Mesendoderm (in vitro differentiated cells): ENCODE results near the gene ADGRG3.
A peak's percentile ranks its signal among the peaks of the same experiment; 100 is the strongest.

Source experiments
- DNase-seq: peaks from one replicate; pipeline ENCODE4 v3.0.0; 2013
- H2AK5ac ChIP-seq: 2 replicates; pipeline ENCODE4 v1.6.1; 2013; ENCODE audit warnings: low read length, inconsistent platforms
- H2BK120ac ChIP-seq: 2 replicates; pipeline ENCODE4 v1.6.1; 2013; ENCODE audit warnings: low read depth, mild to moderate bottlenecking, low read length, moderate library complexity, mixed read lengths
- H2BK15ac ChIP-seq: replicated peaks from 2 replicates; pipeline ENCODE4 v1.6.1; 2013; ENCODE audit warnings: low read depth, mild to moderate bottlenecking, moderate library complexity
- H2BK5ac ChIP-seq: 2 replicates; pipeline ENCODE4 v1.6.1; 2013; ENCODE audit warnings: low read length, inconsistent platforms
- H3K18ac ChIP-seq: 2 replicates; pipeline ENCODE4 v1.6.1; 2013; ENCODE audit warnings: mild to moderate bottlenecking, low read length, mixed read lengths
- H3K23ac ChIP-seq: one replicate; pipeline ENCODE4 v1.6.1; 2013; ENCODE audit warnings: low read length
- H3K27ac ChIP-seq: 2 replicates; pipeline ENCODE4 v1.5.1; 2013; ENCODE audit warnings: low read depth, mild to moderate bottlenecking, inconsistent platforms, low read length, moderate library complexity
- H3K27me3 ChIP-seq: 2 replicates; pipeline ENCODE4 v1.6.1; 2013; ENCODE audit warnings: low read length, control low read depth, mild to moderate bottlenecking, inconsistent platforms; ENCODE audit not compliant: insufficient read depth, poor library complexity
- H3K36me3 ChIP-seq: 2 replicates; pipeline ENCODE4 v1.6.1; 2013; ENCODE audit warnings: low read length, inconsistent platforms; ENCODE audit not compliant: control insufficient read depth, insufficient read depth
- H3K4ac ChIP-seq: one replicate; pipeline ENCODE4 v1.6.1; 2013; ENCODE audit warnings: low read depth, mild to moderate bottlenecking, low read length, moderate library complexity
- H3K4me1 ChIP-seq: 2 replicates; pipeline ENCODE4 v1.6.1; 2013; ENCODE audit warnings: low read depth, low read length, inconsistent platforms; ENCODE audit not compliant: control insufficient read depth
- H3K4me2 ChIP-seq: 2 replicates; pipeline ENCODE4 v1.6.1; 2013; ENCODE audit warnings: low read length
- H3K4me3 ChIP-seq: 2 replicates; pipeline ENCODE4 v1.5.1; 2013; ENCODE audit warnings: mild to moderate bottlenecking, low read length
- H3K56ac ChIP-seq: one replicate; pipeline ENCODE4 v1.6.1; 2013; ENCODE audit warnings: low read length
- H3K79me1 ChIP-seq: 2 replicates; pipeline ENCODE4 v1.6.1; 2013; ENCODE audit warnings: low read length, inconsistent platforms
- H3K79me2 ChIP-seq: 2 replicates; pipeline ENCODE4 v1.6.1; 2013; ENCODE audit warnings: mild to moderate bottlenecking, low read length; ENCODE audit not compliant: control insufficient read depth, insufficient read depth
- H3K9ac ChIP-seq: 2 replicates; pipeline ENCODE4 v1.6.1; 2013; ENCODE audit warnings: low read length, inconsistent platforms
- H4K5ac ChIP-seq: one replicate; pipeline ENCODE4 v1.6.1; 2013; ENCODE audit warnings: low read length
- H4K8ac ChIP-seq: one replicate; pipeline ENCODE4 v1.6.1; 2013; ENCODE audit warnings: low read depth, mild to moderate bottlenecking, control low read depth, low read length, moderate library complexity
- WGBS: extraction: QIAGEN DNeasy Blood & Tissue Kit; methylation state at CpG from one replicate; pipeline ENCODE4 v1.1.7; 2013; ENCODE audit warnings: low lambda C conversion rate, missing lambda C conversion rate; ENCODE audit not compliant: insufficient coverage; ENCODE audit errors: extremely low coverage; 5-methylcytosine and 5-hydroxymethylcytosine counted together

The ADGRG3 gene

GRCh38 chr16:57736419-57737351 lies 68.6 kb downstream of the ADGRG3 start:
- Histone ChIP-seq H3K4me2 (peak overlapping the region; percentile 42), H4K8ac (no peak overlapping the region), H4K5ac (no peak overlapping the region), H3K36me3 (no peaks in the 10 kb centered on the region), H3K27me3 (no peaks in the 10 kb centered on the region), H3K27ac (no peak overlapping the region), H3K4me1 (no peaks in the 10 kb centered on the region), H2BK5ac (no peak overlapping the region), H2BK120ac (no peak overlapping the region), H3K4me3 (peak overlapping the region; percentile 8), H3K56ac (peak overlapping the region; percentile 87), H3K9ac (peak overlapping the region; percentile 74), H3K18ac (no peak overlapping the region), H3K23ac (no peak overlapping the region), H3K79me2 (no peaks in the 10 kb centered on the region), H3K79me1 (peaks cover 2% of the 10 kb centered on the region), H2AK5ac (no peak overlapping the region), H3K4ac (no peak overlapping the region), H2BK15ac (no peak overlapping the region)
- DNase-seq = peak; percentile 87
- WGBS = no CpG with 5 or more reads among the region's 23 CpGs

GRCh38 chr16:57738844-57739243 lies 70.7 kb downstream of the ADGRG3 start:
- Histone ChIP-seq H3K18ac (no peak overlapping the region), H3K56ac (no peak overlapping the region), H4K8ac (no peak overlapping the region), H2BK15ac (no peak overlapping the region), H3K27me3 (no peaks in the 10 kb centered on the region), H3K79me1 (peaks cover 2% of the 10 kb centered on the region), H2BK120ac (no peak overlapping the region), H2AK5ac (no peak overlapping the region), H3K4me1 (no peaks in the 10 kb centered on the region), H3K4me3 (no peak overlapping the region), H3K36me3 (no peaks in the 10 kb centered on the region), H3K9ac (no peak overlapping the region), H3K4me2 (no peak overlapping the region), H3K79me2 (no peaks in the 10 kb centered on the region), H2BK5ac (no peak overlapping the region), H3K23ac (no peak overlapping the region), H4K5ac (no peak overlapping the region), H3K4ac (no peak overlapping the region), H3K27ac (no peak overlapping the region)
- WGBS = no CpG with 5 or more reads among the region's 7 CpGs
- no peak for DNase-seq
